NCI-H2029 treated with DMSO at 0.1 percent for 48 hours (cell line): ENCODE data around the gene ADCY5.

Source experiments
- DNase-seq: peaks from one replicate; lab custom pipeline; 2025; lab: John Stamatoyannopoulos, UW

Gene ADCY5

GRCh38 chr3:123342631-123343080 lies 106.2 kb downstream of the ADCY5 start:
- no peak for DNase-seq

DNA sequence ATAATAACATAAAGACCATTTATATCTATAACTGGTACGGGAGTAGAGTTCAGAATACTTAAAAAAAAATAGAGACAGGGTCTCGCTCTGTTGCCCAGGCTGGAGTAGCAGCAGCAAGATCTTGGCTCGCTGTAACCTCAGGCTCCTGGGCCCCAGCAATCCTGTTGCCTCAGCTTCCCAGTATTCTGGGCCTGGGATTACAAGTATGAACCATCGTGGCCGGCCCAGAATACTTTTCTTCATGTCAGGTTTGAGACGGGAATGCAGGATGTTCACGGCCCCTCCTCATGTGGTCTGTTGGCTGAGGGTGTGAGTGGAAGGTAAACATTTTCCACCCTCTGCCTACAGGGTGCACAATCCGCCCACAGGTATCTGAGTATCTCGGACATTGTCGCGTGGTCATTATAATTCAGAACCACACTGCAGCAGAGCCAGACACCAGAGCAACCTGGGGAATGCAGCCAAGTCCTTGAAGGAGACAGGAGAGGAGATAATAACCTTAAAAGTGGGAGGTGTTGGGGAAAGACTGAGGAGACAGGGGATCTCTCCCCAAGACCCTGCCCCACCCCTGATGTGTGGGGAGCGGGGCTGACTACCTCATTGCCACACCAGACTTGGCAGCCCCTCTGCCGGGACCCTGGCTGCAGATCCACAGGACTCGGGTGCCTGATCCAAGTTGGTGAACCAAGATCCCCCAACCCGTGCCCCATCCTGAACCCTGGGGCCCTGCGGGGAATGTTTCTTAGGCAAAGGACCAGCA lies 106.8 kb downstream of the ADCY5 start:
- peak; percentile 60 for DNase-seq

DNA sequence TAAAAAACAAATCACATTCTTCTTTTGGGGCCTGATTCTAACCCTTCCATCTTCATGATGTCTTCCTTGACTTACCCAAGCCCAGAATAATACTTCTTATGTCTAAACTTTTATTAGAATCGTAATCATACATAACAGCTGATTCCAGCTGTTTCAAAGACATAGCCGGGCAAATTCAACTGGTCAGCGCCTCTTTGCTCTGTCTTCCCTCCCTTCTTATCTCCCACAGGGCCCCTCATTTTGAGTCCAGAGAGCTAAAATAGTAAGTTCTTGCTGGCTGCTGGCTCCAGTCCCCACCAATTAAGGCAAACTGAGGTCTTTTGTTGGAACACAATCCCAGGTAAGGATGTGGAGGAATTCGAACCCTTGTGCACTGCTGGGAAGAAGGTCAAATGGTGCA lies 108.6 kb downstream of the ADCY5 start:
- DNase-seq: no peak

DNA sequence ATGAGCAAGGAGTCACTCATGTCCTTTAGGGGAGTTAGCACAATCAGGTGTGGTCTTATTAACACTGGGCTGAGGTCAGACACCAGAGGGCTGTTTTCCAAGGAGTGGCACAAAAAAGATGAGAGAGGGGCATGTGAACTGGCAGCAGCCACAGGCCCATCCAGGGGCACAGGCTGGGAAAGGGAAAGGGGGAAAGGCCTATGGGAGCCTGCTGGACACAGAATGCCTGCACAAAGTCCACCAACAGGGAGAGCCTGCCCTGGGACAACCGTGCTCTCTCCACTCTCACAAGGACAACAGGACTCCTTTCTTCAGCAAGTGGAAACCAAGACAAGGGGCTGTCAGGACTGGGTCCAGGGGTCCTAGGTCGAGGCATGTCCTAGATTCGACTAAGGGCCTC lies 109.6 kb downstream of the ADCY5 start:
- DNase-seq: no peak

- DNase-seq: peak; percentile 51
Measured at GRCh38 chr3:123338620-123339061, 110.2 kb downstream of the ADCY5 start.

GRCh38 chr3:123337948-123338619 lies 110.8 kb downstream of the ADCY5 start:
- DNase-seq: peak; percentile 93

DNA sequence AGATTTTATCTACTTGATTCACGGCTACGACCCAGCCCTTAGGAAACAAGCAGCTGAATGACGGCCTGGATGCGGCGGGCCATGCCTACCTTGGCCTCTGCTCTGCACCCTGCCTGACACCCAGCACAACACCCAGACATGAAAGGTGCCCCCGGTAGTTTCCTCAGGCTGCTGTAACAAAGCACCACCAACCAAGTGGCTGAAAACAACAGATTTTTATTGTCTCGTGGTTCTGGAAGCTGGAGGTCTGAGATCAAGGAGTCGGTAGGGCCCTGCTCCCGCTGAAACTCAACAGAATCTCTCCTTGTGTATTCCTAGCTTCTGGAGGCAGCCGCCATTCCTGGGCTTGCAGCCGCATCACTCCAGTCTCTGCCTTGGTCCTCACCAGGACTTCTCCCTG lies 111.7 kb downstream of the ADCY5 start:
- no peak for DNase-seq

GRCh38 chr3:123336441-123336851 lies 112.4 kb downstream of the ADCY5 start:
- DNase-seq: no peak

DNA sequence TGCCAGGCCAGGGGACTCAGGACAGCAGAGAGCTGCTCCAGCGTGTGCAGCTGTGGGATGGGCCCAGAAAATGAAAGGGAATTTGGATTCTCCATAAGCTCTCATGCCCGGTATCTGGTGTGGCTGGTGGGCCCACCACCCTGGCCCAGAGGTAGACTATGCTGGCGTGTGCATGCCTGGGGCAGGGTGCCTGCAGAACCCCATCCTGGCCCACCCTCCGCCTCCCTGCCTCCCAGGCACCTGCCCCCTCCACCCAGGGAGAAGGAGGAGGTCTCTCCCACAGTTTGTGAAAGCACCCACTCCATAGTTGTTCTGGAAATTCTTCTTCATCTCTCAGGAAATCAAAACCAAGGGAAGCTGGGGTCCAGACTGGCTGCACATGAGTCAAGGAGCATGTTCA lies 112.9 kb downstream of the ADCY5 start:
- no peak for DNase-seq

- DNase-seq: no peak
Measured at GRCh38 chr3:123335007-123335670, 113.8 kb downstream of the ADCY5 start.

- no peak for DNase-seq
Measured at GRCh38 chr3:123334056-123334455, 114.8 kb downstream of the ADCY5 start.

DNA sequence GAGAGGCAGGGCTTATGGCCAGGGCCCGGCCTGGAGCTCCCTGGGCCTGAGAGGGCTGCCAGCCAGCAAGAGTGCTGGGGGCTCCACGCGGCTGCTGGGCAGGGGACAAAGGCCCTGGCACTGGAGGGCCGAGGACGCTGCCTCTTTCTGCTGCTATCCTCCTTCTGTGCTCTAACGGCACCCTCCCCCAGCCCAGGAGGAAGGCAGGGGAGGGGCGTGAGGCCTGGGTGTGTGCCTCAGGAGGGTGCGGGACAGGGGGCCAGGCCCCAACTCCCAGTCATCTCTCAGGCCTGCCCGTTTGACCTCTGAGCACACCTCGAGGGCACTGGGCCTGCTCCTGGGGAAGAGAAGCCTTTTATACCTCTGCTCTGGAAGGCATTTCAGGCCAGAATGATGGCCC lies 115.5 kb downstream of the ADCY5 start:
- DNase-seq: no peak

GRCh38 chr3:123332124-123332641 lies 116.7 kb downstream of the ADCY5 start:
- no peak for DNase-seq

DNA sequence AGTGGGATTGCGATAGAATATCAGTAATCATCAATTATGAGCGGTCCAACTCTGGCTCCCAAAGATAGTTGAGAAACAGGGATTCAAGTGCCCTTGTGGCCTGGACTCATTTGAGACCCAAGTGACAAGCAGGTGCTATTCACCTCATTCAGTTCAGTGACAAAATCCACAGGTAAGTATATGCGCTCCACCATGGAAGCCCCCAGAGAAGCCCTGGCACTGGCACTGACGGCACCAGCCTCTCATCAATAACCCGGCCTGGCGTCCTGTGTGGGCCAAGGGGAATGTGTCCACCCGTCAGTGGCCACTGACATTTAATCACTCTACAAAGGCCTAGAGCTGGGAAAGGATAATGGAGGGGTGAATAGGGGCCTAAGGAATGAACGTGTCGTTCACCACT lies 117.2 kb downstream of the ADCY5 start:
- DNase-seq: no peak

DNA sequence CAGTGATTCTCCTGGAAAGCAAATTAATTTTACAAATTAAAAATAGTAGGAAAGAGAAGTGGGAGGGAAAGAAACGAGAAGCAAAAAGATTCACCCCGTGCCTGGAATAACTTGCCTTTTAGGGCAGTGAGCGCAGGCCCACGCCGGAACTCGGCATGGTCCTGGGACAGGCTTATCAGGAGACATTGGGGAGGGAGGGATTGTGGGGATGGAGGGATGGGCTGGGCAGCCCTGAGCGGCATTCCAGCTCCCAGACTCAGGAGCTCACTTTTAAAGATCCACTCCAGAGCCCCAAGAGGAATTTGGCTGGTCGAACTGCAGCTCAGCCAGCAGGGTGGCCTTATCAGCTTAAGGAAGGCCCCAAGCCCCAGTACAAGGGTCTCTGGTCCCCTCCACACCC lies 117.9 kb downstream of the ADCY5 start:
- DNase-seq: no peak

- peak; percentile 25 for DNase-seq
Measured at GRCh38 chr3:123330441-123330991, 118.4 kb downstream of the ADCY5 start.

- peak; percentile 40 for DNase-seq
Measured at GRCh38 chr3:123329636-123330340, 119.1 kb downstream of the ADCY5 start.

DNA sequence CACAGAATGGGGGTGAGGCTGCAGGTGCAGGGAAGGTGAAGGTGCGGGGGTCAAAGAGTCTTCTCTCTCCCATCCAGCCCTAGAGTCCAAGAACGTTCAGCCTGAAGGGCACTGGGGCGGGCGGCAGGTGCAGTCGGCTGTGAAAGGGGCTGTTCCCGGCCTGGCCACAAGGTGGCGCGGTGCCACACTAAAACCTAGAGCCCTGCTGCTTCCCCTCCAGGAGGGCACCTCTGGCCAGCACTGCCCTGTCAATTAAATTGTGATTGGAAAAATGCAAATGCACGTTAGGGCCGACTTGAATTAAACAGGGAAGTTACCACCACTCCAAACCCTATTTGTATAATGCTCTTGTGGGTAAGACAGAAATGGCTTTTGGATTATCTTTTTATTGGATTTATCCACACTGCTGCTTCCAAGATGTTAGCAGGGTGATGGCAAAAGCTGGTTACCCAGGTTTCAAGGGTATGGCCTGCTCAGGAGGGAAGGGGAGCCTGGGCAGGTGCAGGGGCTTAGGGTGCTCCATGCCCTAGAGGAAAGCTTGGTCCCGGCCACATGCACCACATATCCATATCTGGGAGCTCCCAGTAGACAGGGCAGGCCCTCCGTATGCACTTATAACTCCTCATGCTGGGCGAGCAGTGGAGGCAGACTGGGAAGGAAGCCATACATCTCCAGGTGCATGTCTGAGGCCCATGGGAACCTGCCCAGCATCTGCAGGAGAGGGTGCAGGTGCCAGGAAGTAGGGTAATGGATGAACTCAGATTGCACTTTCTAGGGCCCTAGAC lies 119.8 kb downstream of the ADCY5 start:
- DNase-seq: peak; percentile 68

GRCh38 chr3:123327956-123328850 lies 120.7 kb downstream of the ADCY5 start:
- DNase-seq: no peak

DNA sequence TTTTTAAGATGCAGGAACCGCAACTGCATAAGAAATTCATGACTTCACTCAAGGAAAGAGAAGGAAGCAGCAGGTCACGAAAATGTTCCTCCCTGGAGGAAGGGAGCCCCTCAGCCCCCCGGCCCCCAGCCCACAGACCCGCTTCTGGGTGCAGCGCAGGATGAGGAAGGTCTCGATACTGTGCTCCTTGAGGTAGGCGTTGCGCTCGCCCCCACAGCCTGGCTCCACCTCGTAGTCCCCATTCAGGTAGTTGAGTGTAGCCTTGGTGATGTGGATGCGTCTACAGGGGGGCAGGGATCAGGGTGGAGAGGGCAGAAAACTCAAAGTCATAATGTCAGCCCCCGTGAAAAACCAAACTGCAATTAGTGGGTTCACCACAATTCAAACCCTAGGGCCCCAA lies 121.4 kb downstream of the ADCY5 start:
- DNase-seq: no peak
